K562 (cell line): ENCODE data around the gene TMEM101.

Experiments used
- KLF6 ChIP-seq: fragments of 250-450 bp; sonication (Bioruptor Pico); IDR thresholded peaks from 2 replicates; pipeline ENCODE4 v1.4.0; 2020; ENCODE audit warnings: mild to moderate bottlenecking, moderate library complexity, borderline replicate concordance
- SMAD1 ChIP-seq: fragments of 150-350 bp; IDR thresholded peaks from 2 replicates; pipeline ENCODE4 v1.6.1; 2014; ENCODE audit warnings: low read length, low read depth; ENCODE audit not compliant: partially characterized antibody
- TBP ChIP-seq: optimal IDR thresholded peaks from 2 replicates; pipeline ENCODE3; 2011; ENCODE audit warnings: low read depth, low read length, improper control_type of control experiment

- TF ChIP-seq SMAD1 (no peak), KLF6 (CRISPR knock-in tag) (no peak), TBP (no peak)
Measured at GRCh38 chr17:43983196-43983514, 31.6 kb downstream of the TMEM101 start.
